ENCODE results near the gene ALG2. TPM values are rescaled to one million over a fixed set of nuclear protein-coding genes. Genes with fewer than 3 reads are reported as not detected.

Gene ALG2
- total and polyA plus RNA-seq, 2 of the 13 experiments (the other 11 are each of a cell fraction or from before 2014, with no cell fraction given) = 46.2 to 49.0 TPM

DNA sequence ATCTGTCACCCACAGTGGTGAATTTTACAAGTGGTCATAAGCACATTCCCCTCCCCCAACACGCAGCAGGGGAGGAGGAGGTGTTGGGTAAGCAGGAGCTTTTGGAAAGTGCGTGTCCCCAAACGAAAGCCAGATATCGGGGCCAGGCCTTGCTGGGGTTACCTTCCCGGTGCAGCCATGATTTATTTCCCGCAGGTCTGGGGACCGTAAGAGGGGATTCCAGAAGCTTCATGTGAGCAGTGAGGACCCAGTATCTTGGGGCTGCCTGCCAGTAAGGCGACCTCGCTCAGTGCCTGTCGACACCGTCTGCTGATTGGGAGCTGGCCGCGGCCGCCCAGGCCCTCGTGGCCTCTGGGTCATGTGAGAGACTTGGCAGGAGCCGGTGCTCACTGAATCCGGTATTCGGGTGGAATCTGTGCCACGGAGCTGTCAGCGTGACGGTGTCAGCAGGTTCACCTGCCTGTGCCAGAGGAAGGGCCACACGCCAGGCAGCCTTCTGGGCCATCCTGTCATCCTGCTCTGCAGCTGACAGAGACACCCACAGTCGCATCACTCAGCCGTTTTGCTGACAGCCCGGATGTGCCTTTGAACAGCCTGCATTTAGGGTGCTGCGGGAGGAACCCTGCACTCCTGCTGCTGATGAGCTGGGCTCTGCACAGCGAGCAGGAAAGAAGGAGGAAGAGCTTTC, 37.6 kb upstream of the ALG2 start (continued):
- TF ChIP-seq SNRNP70 (IDR thresholded peaks at IDR 0.05; ENCODE audit: low read depth, low read length) (no peak), ZNF619 (CRISPR knock-in tag; IDR thresholded peaks at IDR 0.05) (no peak), ISL2 (CRISPR knock-in tag; IDR thresholded peaks at IDR 0.05) (no peak), ZNF546 (CRISPR knock-in tag; conservative IDR thresholded peaks at IDR 0.05) (no peak), ZNF776 (CRISPR knock-in tag; IDR thresholded peaks at IDR 0.05) (no peak), ZNF557 (CRISPR knock-in tag; IDR thresholded peaks at IDR 0.05) (no peak), ZNF589 (CRISPR knock-in tag; conservative IDR thresholded peaks at IDR 0.05) (no peak), TAF15 (IDR thresholded peaks at IDR 0.05; ENCODE audit: low read depth, low read length, poor library complexity, severe bottlenecking) (no peak), SOX5 (CRISPR knock-in tag; IDR thresholded peaks at IDR 0.05; ENCODE audit: borderline replicate concordance) (no peak), DPF2 (CRISPR knock-in tag; IDR thresholded peaks at IDR 0.05; ENCODE audit: borderline replicate concordance, low read depth) (no peak), ZNF792 (CRISPR knock-in tag; IDR thresholded peaks at IDR 0.05) (no peak), ZNF713 (CRISPR knock-in tag; IDR thresholded peaks at IDR 0.05) (no peak), GABPB1 (CRISPR knock-in tag; IDR thresholded peaks at IDR 0.05) (peak; percentile 39; the same call in 1 of the 2 replicates), ZNF263 (CRISPR knock-in tag; IDR thresholded peaks at IDR 0.05) (no peak), SAP130 (CRISPR knock-in tag; IDR thresholded peaks at IDR 0.05; ENCODE audit: low read depth) (peak; percentile 19; the same call in 1 of the 2 replicates), MAZ (IDR thresholded peaks at IDR 0.05; ENCODE audit: borderline replicate concordance, low read depth, low read length) (no peak), MAZ (CRISPR knock-in tag; IDR thresholded peaks at IDR 0.05; ENCODE audit: low read depth) (no peak), TERF1 (CRISPR knock-in tag; IDR thresholded peaks at IDR 0.05) (no peak), ESRRA (CRISPR knock-in tag; IDR thresholded peaks at IDR 0.05; ENCODE audit: low read depth) (no peak), RCOR2 (CRISPR knock-in tag; IDR thresholded peaks at IDR 0.05) (no peak), GLI4 (CRISPR knock-in tag; IDR thresholded peaks at IDR 0.05; ENCODE audit: borderline replicate concordance) (no peak)
- TF ChIP-seq, protein P1, sequence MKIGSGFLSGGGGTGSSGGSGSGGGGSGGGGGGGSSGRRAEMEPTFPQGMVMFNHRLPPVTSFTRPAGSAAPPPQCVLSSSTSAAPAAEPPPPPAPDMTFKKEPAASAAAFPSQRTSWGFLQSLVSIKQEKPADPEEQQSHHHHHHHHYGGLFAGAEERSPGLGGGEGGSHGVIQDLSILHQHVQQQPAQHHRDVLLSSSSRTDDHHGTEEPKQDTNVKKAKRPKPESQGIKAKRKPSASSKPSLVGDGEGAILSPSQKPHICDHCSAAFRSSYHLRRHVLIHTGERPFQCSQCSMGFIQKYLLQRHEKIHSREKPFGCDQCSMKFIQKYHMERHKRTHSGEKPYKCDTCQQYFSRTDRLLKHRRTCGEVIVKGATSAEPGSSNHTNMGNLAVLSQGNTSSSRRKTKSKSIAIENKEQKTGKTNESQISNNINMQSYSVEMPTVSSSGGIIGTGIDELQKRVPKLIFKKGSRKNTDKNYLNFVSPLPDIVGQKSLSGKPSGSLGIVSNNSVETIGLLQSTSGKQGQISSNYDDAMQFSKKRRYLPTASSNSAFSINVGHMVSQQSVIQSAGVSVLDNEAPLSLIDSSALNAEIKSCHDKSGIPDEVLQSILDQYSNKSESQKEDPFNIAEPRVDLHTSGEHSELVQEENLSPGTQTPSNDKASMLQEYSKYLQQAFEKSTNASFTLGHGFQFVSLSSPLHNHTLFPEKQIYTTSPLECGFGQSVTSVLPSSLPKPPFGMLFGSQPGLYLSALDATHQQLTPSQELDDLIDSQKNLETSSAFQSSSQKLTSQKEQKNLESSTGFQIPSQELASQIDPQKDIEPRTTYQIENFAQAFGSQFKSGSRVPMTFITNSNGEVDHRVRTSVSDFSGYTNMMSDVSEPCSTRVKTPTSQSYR (CRISPR knock-in tag; IDR thresholded peaks at IDR 0.05; ENCODE audit: borderline replicate concordance) = peak; percentile 55; the same call in 1 of the 2 replicates
- TF ChIP-seq, protein P2, sequence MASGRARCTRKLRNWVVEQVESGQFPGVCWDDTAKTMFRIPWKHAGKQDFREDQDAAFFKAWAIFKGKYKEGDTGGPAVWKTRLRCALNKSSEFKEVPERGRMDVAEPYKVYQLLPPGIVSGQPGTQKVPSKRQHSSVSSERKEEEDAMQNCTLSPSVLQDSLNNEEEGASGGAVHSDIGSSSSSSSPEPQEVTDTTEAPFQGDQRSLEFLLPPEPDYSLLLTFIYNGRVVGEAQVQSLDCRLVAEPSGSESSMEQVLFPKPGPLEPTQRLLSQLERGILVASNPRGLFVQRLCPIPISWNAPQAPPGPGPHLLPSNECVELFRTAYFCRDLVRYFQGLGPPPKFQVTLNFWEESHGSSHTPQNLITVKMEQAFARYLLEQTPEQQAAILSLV (CRISPR knock-in tag; IDR thresholded peaks at IDR 0.05; ENCODE audit: borderline replicate concordance) = no peak
- TF ChIP-seq, protein P3, sequence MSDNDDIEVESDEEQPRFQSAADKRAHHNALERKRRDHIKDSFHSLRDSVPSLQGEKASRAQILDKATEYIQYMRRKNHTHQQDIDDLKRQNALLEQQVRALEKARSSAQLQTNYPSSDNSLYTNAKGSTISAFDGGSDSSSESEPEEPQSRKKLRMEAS (IDR thresholded peaks at IDR 0.05) = no peak; the same call in 1 of the 2 replicates
- TF ChIP-seq, protein P4, sequence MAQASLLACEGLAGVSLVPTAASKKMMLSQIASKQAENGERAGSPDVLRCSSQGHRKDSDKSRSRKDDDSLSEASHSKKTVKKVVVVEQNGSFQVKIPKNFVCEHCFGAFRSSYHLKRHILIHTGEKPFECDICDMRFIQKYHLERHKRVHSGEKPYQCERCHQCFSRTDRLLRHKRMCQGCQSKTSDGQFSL (CRISPR knock-in tag; IDR thresholded peaks at IDR 0.05) = no peak
- TF ChIP-seq, protein P5, sequence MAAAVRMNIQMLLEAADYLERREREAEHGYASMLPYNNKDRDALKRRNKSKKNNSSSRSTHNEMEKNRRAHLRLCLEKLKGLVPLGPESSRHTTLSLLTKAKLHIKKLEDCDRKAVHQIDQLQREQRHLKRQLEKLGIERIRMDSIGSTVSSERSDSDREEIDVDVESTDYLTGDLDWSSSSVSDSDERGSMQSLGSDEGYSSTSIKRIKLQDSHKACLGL (CRISPR knock-in tag; IDR thresholded peaks at IDR 0.05) = 0 out of 2 replicates have a peak, but pooled peaks have one; percentile 25

Measured in HepG2 (cell line).